IMR-90 (cell line): ENCODE measurements around the gene TGFA.

ENCODE experiments used
- CEBPB ChIP-seq: IDR thresholded peaks from 2 replicates; pipeline ENCODE4 v1.6.1; 2012; ENCODE audit warnings: low read depth, low read length, improper control_type of control experiment
- CHD1 ChIP-seq: IDR thresholded peaks from 2 replicates; pipeline ENCODE4 v1.6.1; 2012; ENCODE audit warnings: low read depth, low read length, improper control_type of control experiment
- CTCF ChIP-seq: conservative IDR thresholded peaks from 2 replicates; pipeline ENCODE4 v1.5.1; 2012; ENCODE audit warnings: mild to moderate bottlenecking, low read depth, low read length, improper control_type of control experiment
- ELK1 ChIP-seq: fragments of 150-350 bp; IDR thresholded peaks from 2 replicates; pipeline ENCODE4 v1.6.1; 2016; ENCODE audit warnings: low read depth, mild to moderate bottlenecking, low read length, moderate library complexity, borderline replicate concordance
- FOS ChIP-seq: fragments of 150-350 bp; IDR thresholded peaks from 2 replicates; pipeline ENCODE4 v1.6.1; 2016; ENCODE audit warnings: low read depth, low read length
- MAFK ChIP-seq: IDR thresholded peaks from 2 replicates; pipeline ENCODE4 v1.6.1; 2012; ENCODE audit warnings: low read depth, low read length, improper control_type of control experiment
- NFE2L2 ChIP-seq: fragments of 150-350 bp; IDR thresholded peaks from 2 replicates; pipeline ENCODE4 v1.6.1; 2016; ENCODE audit warnings: low read depth, mild to moderate bottlenecking, low read length
- POLR2A ChIP-seq: IDR thresholded peaks from 2 replicates; pipeline ENCODE4 v1.6.1; 2012; ENCODE audit warnings: mild to moderate bottlenecking, low read depth, low read length
- RCOR1 ChIP-seq: IDR thresholded peaks from 2 replicates; pipeline ENCODE4 v1.6.1; 2012; ENCODE audit warnings: mild to moderate bottlenecking, low read length, improper control_type of control experiment; ENCODE audit not compliant: insufficient replicate concordance
- RFX5 ChIP-seq: IDR thresholded peaks from 2 replicates; pipeline ENCODE4 v1.8.0; 2012; ENCODE audit warnings: low read depth, mild to moderate bottlenecking, low read length, moderate library complexity
- SMC3 ChIP-seq: fragments of 150-350 bp; IDR thresholded peaks from 2 replicates; pipeline ENCODE4 v1.6.1; 2016; ENCODE audit warnings: low read depth, mild to moderate bottlenecking, antibody characterized with exemption, low read length, moderate library complexity
- TF ChIP-seq, protein P1 (sequence below): fragments of 150-350 bp; IDR thresholded peaks from 2 replicates; pipeline ENCODE4 v1.6.1; 2017; ENCODE audit warnings: mild to moderate bottlenecking, antibody characterized with exemption, low read length, low read depth

GRCh38 chr2:70400539-70400938 lies 153.1 kb downstream of the TGFA start:
- no peak for TF ChIP-seq CTCF
- no peak for TF ChIP-seq FOS
- no peak for TF ChIP-seq ELK1
- TF ChIP-seq RFX5 = no peak
- TF ChIP-seq CEBPB = no peak
- TF ChIP-seq CHD1 = no peak
- no peak for TF ChIP-seq NFE2L2
- no peak for TF ChIP-seq MAFK
- TF ChIP-seq RCOR1 = no peak
- no peak for TF ChIP-seq SMC3
- no peak for TF ChIP-seq POLR2A
- TF ChIP-seq, protein P1, sequence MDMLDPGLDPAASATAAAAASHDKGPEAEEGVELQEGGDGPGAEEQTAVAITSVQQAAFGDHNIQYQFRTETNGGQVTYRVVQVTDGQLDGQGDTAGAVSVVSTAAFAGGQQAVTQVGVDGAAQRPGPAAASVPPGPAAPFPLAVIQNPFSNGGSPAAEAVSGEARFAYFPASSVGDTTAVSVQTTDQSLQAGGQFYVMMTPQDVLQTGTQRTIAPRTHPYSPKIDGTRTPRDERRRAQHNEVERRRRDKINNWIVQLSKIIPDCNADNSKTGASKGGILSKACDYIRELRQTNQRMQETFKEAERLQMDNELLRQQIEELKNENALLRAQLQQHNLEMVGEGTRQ = no peak
